HG03045 (cell line): ENCODE results near the gene GTPBP4.
"Not testable (repeated sequence)": the region's sequence is repeated elsewhere in the genome, so short reads cannot be mapped to it uniquely, and the experiment has no call there.

ENCODE experiments used
- ATAC-seq: cut with Tn5 transposase; IDR thresholded peaks from one replicate; pipeline ENCODE4 v1.9.1; 2021; ENCODE audit warnings: mild to moderate bottlenecking, moderate library complexity; ENCODE audit not compliant: unreplicated experiment

Gene GTPBP4

DNA sequence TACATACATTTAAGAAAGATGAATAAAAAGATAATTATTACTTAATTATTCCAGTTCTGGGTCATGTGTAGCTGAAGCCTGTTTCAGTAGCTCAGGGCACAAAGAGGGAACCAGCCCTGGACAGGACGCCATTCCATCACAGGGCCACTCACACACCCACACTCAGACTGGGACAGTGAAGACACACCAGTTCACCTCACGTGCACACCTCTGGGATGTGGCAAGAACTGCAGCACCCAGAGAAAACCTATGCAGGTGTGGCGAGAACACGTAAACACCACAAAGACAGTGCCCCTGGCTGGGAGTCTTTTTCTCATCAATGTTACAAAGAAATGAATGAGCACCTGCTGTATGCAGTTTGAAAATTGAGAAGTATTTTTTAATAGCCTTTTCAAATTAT lies 62.3 kb downstream of the GTPBP4 start:
- no peak for ATAC-seq

DNA sequence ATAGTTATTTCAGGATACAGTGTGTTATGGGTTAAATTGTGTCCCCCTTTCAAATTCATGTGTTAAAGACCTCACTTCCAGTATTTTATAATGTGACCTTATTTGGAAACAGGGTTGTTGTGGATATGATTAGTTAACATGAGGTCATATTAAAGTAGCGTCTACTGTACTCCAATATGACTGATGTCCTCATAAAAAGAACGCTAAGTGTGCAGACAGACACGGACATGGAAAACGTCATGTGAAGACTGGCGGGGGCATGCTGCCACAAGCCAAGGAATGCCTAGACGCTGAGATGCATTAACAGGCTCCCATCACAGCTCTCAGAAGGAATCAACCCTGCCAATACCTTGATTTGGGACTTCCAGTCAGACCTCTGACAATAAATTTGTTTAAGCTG lies 66.5 kb downstream of the GTPBP4 start:
- no peak for ATAC-seq

DNA sequence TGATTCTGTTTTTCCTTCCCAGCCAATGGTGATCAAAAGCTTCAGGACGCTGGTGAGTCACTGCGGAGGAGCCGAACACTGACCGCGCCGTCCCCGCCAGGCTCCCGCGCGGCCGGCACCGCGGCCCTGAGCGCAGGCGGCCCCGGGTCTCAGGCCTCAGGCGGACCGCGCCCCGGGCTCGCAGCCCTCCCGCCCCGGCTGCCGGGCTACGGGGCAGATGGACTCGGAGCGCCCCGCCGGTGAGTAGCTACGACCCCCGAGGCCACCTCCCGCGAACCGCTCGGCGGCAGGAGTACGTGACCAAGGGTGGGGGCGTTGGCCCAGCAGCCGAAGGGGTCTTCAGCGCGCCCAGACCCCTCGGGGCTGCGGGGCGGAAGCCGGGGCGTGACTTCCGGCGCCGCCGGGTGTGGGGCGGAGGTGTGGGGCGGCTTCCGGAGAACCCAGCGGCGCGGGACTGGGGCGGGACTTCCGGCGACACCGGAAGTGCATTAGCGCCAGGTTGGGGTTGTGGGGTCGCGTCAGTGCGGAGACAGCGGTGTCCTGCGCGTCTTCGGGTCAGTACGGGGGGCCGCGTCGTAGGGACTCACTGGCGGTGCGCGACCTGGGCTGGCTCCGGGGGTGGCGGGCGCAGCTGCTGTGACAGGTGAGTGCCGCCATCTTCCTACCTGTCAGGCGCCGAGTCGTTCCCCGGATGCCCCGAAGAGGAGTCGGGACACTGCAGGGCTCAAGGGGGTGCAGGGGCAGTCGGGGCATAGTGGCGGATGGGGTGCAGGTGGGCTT lies 68.3 kb downstream of the GTPBP4 start, which contains the start of gene WDR37:
WDR37 (plus strand) TSS at position 60 of the 780 bp plus-strand sequence. CDS start 15,771 bp downstream, outside the sequence.
- peak; percentile 97 for ATAC-seq

DNA sequence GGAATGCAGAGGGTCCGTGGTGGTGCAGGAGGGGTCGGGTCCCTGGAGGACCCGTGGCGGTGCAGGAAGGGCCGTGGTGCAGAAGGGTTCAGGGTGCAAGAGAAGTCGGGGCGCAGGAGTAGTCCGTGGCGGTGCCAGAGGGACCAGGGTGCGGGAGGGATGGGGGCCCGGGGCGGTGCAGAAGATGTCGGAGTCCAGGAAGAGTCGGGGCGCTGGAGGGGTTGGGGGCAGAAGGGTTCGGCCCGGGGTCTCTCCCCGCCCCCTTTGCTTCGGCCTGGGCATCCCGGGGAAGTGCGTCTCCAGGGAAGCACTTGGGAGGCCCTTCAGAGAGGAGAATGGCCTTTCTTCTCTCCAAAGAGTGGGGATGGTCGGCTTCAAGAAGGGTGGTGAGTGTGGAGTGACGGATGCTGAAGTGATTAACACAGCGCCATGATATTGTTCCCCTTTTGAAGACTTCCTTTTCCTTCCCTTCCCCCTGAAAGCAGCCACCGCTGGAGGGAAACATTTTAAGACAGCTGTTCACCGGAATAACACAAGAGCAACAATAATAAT lies 68.9 kb downstream of the GTPBP4 start:
- ATAC-seq, result no peak

DNA sequence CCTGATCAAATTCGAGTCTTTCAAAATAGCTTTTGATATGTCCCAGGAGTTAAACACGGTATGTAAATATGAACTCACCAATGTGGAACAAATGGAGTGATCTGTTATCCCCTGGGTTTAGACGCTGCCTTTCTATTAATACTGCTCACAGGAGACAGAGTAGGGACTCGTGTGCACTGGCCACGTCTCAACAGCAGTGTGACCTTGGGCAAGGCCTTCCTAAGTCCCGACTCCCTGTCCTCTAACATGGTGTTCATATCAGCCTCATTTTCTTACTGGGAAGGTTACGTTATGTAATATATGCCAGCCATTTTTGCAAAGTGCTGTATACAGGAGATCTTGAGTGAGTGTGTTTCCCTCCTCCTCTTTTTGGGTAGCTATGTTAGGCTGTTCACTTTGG lies 69.8 kb downstream of the GTPBP4 start:
- ATAC-seq, result no peak

DNA sequence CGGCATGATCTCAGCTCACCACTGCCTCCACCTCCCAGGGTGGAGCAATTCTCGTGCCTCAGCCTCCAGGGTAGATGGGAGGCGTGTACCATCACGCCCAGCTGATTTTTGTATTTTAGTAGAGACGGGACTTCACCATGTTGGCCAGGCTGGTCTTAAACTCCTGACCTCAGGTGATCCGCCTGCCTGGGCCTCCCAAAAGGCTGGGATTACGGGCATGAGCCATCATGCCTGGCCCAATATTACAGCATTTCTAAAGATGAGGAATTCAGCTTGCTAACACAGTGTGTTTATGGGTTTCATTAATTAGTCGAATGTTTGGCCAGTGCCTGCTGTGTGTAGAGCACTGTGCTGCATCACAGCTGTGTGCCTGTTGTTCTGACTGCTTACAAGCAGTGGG lies 71.7 kb downstream of the GTPBP4 start:
- no peak for ATAC-seq

DNA sequence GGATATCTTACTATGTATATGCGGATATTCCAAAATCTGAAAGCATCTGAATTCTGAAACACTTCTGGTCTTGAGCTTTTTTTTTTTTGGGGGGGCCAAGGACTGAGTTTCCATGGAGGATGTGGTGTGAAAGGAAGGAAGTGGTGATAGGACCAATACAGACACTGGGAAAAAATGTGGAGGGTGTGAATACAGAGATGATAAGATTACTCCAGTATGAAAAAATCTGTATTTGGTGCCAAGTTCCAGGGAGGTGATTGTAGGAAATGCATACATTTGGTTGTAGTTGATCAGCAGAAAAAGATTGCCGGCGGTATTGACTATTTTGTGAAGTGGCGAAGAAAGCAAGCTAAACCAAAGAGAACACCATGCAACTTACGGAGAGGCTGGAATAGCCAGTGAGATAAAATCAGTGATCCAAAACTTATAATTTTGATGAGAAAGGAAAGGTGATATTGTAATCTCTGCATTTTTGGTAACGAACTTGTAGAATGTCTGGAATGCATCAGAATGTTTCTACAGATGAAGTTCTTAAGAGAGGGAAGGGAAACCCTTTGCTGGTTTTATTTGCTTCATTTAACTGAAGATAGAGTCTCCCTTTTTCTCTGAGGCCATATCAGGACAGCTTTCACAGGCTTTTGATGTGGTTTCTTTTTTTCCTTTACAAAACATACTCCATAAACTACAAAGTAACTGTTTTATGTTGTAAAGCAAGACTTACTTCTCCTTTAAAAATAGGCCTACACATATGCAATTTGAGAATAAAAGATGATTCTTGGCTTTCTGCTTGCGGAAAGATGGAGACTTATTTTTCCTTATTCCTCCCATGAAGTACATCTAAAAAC lies 73.9 kb downstream of the GTPBP4 start:
- ATAC-seq, result no peak

DNA sequence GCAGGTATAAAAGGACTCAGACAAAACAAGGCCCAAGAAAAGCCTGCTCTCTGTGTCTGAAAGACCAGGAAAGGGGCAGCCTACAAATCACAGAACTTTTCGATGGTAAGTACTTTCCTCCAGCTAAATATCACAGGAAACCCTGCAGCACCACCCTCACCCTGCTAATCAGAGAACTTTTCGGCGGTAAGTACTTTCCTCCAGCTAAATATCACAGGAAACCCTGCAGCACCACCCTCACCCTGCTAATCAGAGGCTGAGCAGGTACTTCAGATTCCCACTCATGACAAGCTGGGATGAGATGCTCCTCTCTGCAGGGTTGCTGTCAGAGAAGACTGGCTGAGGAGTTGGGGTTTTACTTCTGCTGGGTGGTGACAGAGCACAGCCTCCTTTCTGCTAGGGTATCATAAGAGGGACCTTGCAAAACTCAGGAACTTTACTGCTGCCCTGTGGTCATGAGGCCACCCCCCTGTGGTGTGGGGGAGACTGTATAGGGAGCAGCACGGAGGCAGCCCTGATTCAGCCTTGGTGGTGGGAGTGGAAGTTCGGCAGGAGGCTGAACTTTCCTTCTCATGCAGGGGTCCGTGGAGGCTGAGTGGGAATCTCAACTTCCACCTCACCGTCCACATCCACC lies 75.1 kb downstream of the GTPBP4 start:
- ATAC-seq, result no peak

DNA sequence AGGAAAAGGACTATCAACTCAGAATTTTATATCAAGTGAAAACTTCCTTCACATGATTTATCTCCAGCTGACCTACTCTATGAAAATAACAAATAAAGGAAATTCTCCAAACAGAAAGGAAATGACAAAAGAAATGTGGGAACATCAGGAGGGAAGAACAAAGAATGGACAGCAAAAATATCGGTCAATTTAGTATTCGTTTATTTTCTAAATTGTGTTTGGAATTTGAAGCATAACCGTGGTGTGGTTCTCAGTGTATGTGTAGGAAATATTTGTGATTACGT lies 76.7 kb downstream of the GTPBP4 start:
- no peak for ATAC-seq

DNA sequence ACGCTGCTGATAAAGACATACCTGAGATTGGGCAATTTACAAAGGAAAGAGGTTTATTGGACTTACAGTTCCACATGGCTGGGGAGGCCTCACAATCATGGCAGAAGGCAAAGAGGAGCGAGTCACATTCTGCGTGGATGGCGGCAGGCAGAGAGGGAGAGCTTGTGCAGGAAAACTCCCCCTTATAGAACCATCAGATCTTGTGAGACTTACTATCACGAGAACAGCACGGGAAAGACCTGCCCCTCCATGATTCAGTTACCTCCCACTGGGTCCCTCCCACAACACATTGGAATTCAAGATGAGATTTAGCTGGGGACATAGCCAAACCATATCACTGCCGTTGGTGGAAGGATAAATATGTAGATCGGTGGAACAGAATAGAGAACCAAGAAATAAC lies 78.5 kb downstream of the GTPBP4 start:
- not testable (repeated sequence) for ATAC-seq

DNA sequence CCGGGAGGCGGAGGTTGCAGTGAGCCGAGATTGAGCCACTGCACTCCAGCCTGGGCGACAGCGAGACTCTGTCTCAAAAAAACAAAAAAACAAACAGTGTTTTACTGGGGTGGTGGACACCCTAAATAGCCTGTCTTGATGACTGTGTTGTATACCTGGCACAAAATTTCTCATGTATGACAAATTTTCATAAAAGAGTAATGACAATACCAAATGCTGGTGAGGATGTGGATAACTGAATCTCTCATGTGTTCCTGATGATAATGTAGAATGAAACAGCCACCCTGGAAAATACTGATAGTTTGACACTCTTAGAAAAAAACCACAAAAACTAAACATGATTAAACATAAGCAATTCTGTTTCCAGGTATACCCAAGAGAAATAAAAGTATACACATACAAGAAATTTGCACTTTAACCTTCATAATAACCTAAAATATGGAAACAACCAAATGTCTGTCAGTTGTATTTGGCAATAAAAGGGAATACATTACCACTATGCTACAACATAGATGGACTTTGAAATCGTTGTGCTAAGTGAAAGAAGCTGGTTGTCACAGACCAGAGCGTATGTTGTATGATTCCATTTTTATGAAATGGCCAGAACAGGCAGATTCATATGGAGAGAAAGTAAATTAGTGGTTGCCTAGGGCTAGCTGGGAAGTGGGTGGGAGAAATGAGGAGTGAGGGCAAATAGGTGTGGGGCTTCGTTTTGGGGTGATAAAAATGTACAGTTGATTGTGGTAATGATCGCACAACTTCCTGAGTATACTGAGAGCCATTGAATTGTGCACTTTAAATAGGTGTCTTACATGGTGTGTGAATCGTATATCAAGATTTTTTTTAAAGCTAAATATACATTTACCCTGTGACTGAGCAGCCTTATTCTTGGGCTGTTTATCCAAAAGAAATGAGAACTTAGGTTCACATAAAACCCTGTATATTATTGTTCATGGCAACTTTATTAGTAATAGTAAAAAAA lies 80.4 kb downstream of the GTPBP4 start:
- ATAC-seq, result no peak
